Adrenal gland (tissue), 5 donors: Measurements from ENCODE around the gene XIRP1.

Experiments used
- CTCF ChIP-seq, 6 experiments: fragments of 450-650 bp in 4 of 6; fragments of 200-600 bp in 2 of 6; sonication (generic) in 1 of 6; IDR thresholded peaks; 1 replicate in 5 of 6; 2 replicates in 1 of 6; pipeline versions ENCODE4 v1.5.1 to v1.8.0; 2016 to 2021; ENCODE audit warnings: antibody characterized with exemption in 6 of 6, mild to moderate bottlenecking in 2 of 6, moderate library complexity in 1 of 6
- POLR2A ChIP-seq, 2 donors: fragments of 450-650 bp; IDR thresholded peaks; one replicate each; pipeline ENCODE4 v1.6.1; 2017; ENCODE audit warnings: antibody characterized with exemption in 2 of 2, mild to moderate bottlenecking in 2 of 2, moderate library complexity in 1 of 2
- donor health status: DM: no; HTN: no; CAD: no.

- TF ChIP-seq CTCF (IDR thresholded peaks at IDR 0.05) (no peak), POLR2A (IDR thresholded peaks at IDR 0.05) (no peak)
These were observed 622 bp downstream of the XIRP1 start for GRCh38 chr3:39191773-39192172.
